GM15510 (cell line): ENCODE results near the gene UBAC2.

Experiments used
- POLR2A ChIP-seq: IDR thresholded peaks from 3 replicates; pipeline ENCODE4 v1.6.1; 2011; ENCODE audit warnings: borderline replicate concordance; ENCODE audit not compliant: insufficient read length; ENCODE audit errors: extremely low read depth

UBAC2 gene

DNA sequence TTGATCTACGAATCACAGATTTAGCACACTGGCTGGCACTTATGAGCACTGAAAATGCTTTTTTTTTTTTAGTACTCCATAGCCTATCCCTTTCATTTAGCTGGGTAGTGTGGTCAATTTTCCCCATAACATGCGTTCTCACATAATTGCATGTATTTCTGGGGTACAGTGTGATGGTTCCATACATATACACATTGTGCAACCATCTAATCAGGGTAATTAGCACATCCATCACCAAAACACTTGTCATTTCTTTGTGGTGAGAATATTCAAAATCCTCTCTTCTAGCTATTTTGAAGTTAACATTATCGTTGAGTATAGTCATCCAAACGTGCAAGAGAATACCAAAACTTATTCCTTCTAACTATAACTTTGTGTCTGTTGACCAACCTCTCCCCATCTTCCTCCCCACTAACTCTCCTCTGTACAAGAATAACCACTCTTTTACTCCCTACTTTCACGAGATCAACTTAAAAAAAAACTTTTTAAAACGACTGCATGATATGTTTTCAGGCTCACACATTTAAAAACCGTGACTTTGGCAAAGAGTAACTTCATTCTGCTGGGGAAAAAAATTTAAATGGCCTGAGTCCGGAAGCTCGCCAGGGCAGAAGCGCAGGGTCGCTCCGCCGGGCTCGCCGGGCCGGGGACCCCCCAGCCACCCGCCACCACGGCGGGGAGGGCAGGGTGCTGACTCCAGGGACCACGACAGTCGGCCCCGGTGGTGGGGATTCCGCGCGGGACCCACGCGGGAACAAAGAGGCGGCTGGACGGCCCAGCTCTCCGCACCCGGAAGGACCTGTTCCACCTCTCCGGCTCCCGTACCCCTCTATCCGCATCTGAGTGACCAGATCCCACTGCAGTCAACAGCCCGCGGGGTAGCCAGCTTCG, 868 bp upstream of the UBAC2 start:
- no peak for TF ChIP-seq POLR2A

GRCh38 chr13:99203601-99204579, 3.2 kb downstream of the UBAC2 start:
- no peak for TF ChIP-seq POLR2A

DNA sequence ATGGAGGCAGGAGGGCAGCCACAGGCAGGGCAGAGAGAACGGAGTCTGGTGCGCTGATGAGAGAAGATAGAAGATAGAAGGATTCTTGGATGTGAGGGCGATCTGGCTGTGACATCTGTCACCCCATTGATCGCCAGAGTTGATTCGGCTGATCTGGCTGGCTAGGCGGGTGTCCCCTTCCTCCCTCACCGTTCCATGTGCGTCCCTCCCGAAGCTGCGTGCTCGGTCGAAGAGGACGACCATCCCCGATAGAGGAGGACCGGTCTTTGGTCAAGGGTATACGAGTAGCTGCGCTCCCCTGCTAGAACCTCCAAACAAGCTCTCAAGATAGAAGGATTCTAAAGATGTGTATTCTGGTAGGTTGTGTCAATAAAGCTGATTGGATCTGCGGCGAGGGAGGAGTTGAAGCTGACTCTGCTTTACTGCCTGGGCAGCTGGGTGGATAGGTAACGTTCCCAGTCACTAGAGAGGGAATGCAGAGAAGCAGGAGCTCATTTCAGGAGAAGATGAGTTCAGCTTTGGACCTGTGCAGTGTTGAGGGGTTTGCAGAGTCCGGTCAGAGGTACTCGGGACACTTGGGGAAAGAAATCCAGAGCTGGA, 5.1 kb downstream of the UBAC2 start:
- no peak for TF ChIP-seq POLR2A

GRCh38 chr13:99206226-99206625, 5.6 kb downstream of the UBAC2 start:
- no peak for TF ChIP-seq POLR2A

- no peak for TF ChIP-seq POLR2A
Measured at GRCh38 chr13:99206873-99207272, 6.2 kb downstream of the UBAC2 start.

DNA sequence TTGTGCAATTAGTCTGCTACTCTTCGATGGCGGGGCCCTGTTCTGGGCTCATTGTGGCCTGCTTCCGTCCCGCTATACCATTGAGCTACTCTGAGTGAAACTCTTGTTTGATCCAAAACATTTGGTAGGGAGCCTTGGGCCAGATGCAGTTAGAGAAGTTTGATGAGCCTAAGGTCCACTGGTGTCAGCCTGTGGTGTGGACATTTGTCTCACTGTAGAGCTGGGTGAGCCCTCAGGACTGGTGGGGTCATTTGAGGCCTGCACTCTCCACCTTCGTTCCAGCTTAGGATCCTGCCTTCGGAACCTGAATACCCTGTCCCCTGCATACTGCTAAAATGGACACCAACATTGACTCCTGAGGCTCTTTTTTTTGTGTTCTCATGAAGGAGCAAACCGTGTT, 6.9 kb downstream of the UBAC2 start:
- no peak for TF ChIP-seq POLR2A

- no peak for TF ChIP-seq POLR2A
Measured at GRCh38 chr13:99208185-99208584, 7.5 kb downstream of the UBAC2 start.

DNA sequence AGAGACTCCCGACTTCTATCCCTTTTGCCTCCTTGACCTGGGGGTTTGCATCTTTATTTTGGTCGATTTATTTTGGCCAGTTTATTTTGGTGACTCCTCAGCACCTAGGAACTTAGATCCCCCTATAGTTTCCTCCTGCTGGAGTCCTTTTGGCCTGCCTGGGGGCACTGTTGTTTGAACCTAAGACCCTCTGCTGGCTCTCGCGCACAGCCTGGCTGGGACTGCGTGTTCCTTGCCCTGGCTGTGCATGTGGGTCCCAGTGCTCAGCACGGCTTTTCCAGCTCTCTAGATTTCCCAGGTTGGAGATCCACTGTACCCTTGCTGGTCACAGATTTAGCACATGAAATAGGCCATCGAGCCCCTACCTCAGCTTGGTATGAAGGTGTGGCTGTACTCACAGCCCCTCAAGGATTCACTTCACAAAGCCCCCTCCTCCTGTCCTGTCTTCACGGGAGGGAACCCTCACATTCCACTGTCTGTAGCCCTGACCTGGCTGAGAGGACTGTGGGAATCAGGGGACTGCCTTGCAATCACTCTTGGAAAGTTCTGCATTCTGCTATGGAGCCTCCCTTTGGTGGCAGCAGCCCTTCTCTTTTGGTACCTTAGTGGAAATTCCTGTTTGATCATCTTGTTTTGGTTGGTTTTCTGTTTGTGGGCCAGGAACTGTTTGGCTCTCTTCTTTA, 8.3 kb downstream of the UBAC2 start:
- TF ChIP-seq POLR2A = no peak

- no peak for TF ChIP-seq POLR2A
Measured at GRCh38 chr13:99211421-99212035, 10.9 kb downstream of the UBAC2 start.

DNA sequence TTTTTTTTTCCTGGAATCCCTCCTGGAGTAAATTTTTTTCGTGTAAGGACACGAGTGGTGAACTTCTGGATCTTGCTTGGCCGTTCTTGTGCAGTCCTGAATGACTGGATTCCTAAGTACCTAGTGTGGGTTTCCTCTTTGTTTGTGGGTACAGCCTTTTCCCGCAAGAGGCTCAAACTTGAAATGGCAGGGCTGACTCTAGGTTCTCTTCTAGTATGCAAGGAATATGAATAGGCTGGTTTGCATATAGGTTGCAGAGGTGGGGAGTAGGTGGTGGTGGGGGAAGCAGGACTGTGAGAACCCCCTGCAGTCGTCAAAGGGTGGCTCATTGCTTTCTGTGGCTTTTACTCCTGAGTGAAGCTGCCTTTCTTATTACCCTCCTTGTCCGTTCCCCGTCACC, 13.6 kb downstream of the UBAC2 start:
- TF ChIP-seq POLR2A = no peak

DNA sequence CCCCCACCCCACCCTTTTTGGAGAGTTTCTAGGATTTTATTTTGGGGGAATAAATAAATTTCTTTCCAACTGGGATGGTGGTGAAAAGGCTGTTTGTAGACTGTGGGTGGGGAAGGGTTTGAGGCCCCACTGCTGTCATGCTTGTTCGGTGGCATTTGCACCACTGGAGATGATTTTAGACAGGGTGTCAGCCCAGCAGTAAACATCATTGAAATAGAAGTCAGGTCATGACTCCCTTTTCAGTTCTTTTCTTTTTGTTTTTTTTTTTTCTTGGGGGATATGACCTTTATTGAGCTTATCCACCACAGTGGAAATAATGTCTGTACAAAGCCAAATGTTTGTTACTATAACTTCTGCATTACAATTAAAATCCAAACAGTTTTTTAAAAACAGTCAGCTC, 14.1 kb downstream of the UBAC2 start:
- no peak for TF ChIP-seq POLR2A

- no peak for TF ChIP-seq POLR2A
Measured at GRCh38 chr13:99215184-99215830, 14.7 kb downstream of the UBAC2 start.

- TF ChIP-seq POLR2A = no peak
Measured at GRCh38 chr13:99217461-99218110, 16.9 kb downstream of the UBAC2 start.

DNA sequence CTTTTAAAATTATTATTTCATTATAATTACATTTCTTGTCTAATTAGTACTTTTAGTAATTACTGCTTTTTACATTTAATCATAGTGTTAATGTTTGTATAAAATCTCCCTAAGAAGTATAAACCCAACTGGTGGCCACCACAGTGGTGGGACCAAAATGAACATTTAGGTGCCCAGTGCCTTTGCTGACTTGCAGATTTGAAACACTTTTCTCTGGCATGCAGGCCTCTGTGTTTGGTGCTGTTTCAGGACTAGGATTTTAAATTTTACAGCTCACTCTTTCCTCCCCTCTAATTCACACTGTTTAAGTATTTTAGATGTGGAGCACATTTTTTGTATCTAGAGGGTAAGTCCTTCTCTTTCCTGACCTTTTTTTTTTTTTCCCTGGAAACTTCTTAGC, 17.5 kb downstream of the UBAC2 start:
- TF ChIP-seq POLR2A = no peak

DNA sequence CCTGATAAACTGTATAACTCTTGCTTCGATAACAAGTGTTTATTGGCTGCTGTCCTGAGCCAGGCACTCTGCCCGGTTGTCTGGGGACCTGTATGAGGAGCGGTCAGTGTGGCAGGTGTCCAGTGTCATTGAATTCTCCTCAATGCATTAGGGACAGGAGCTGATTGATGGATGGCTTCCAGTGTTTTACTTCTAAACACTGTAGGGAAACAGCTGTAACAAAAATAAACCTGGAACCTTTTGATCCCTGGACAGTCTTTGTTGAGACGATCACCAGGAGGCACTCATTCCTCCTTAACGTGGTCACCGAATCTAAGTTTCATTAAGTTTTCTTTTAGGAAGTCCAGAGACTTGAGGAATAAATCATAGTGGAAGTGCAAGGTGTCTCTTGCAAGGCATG, 17.9 kb downstream of the UBAC2 start:
- TF ChIP-seq POLR2A = no peak
